ENCODE data around the gene CASZ1.

Gene CASZ1

GRCh38 chr1:10594595-10595223, 201.7 kb downstream of the CASZ1 start:
- no peak for TF ChIP-seq CTCF (IDR thresholded peaks at IDR 0.05)
- Histone ChIP-seq H3K27me3 (no peaks in the 10 kb centered on the region), H3K36me3 (peaks cover 4% of the 10 kb centered on the region), H3K4me3 (ENCODE audit: low read depth in 1 of 2, low read length in 1 of 2) (no peak overlapping the region), H3K4me1 (ENCODE audit: control insufficient read depth in 1 of 2, insufficient read depth in 1 of 2, low read depth in 1 of 2, low read length in 1 of 2) (no peaks in the 10 kb centered on the region), H3K9me3 (no peaks in the 10 kb centered on the region), H3K27ac (no peak overlapping the region)

- no peak for TF ChIP-seq CTCF (IDR thresholded peaks at IDR 0.05)
- Histone ChIP-seq H3K27ac (no peak overlapping the region), H3K36me3 (no peaks in the 10 kb centered on the region), H3K27me3 (no peaks in the 10 kb centered on the region), H3K4me1 (ENCODE audit: control insufficient read depth in 1 of 2, insufficient read depth in 1 of 2, low read depth in 1 of 2, low read length in 1 of 2) (no peaks in the 10 kb centered on the region), H3K4me3 (ENCODE audit: low read depth in 1 of 2, low read length in 1 of 2) (no peak overlapping the region), H3K9me3 (no peaks in the 10 kb centered on the region)
Measured at GRCh38 chr1:10593750-10594149, 202.7 kb downstream of the CASZ1 start.

GRCh38 chr1:10592373-10592772, 204.1 kb downstream of the CASZ1 start:
- Histone ChIP-seq H3K9me3 (no peaks in the 10 kb centered on the region), H3K4me3 (ENCODE audit: low read depth in 1 of 2, low read length in 1 of 2) (no peak overlapping the region), H3K27ac (no peak overlapping the region), H3K36me3 (no peaks in the 10 kb centered on the region), H3K4me1 (ENCODE audit: control insufficient read depth in 1 of 2, insufficient read depth in 1 of 2, low read depth in 1 of 2, low read length in 1 of 2) (no peaks in the 10 kb centered on the region), H3K27me3 (no peaks in the 10 kb centered on the region)
- TF ChIP-seq CTCF (IDR thresholded peaks at IDR 0.05) = no peak

- H3K27me3 ChIP-seq = no peaks in the 10 kb centered on the region
- no peak overlapping the region for H3K27ac ChIP-seq
- H3K36me3 ChIP-seq = no peaks in the 10 kb centered on the region
- no peak overlapping the region for H3K4me3 ChIP-seq (ENCODE audit: low read depth in 1 of 2, low read length in 1 of 2)
- no peak for TF ChIP-seq CTCF (IDR thresholded peaks at IDR 0.05)
- H3K4me1 ChIP-seq (ENCODE audit: control insufficient read depth in 1 of 2, insufficient read depth in 1 of 2, low read depth in 1 of 2, low read length in 1 of 2) = no peaks in the 10 kb centered on the region
- H3K9me3 ChIP-seq = no peaks in the 10 kb centered on the region
Measured at GRCh38 chr1:10591010-10591409, 205.4 kb downstream of the CASZ1 start.

GRCh38 chr1:10589074-10589473, 207.4 kb downstream of the CASZ1 start:
- H3K27ac ChIP-seq = no peak overlapping the region
- no peaks in the 10 kb centered on the region for H3K9me3 ChIP-seq
- H3K4me1 ChIP-seq (ENCODE audit: control insufficient read depth in 1 of 2, insufficient read depth in 1 of 2, low read depth in 1 of 2, low read length in 1 of 2) = no peaks in the 10 kb centered on the region
- no peak for TF ChIP-seq CTCF (IDR thresholded peaks at IDR 0.05)
- H3K27me3 ChIP-seq = no peaks in the 10 kb centered on the region
- no peaks in the 10 kb centered on the region for H3K36me3 ChIP-seq
- H3K4me3 ChIP-seq (ENCODE audit: low read depth in 1 of 2, low read length in 1 of 2) = no peak overlapping the region

- TF ChIP-seq CTCF (IDR thresholded peaks at IDR 0.05) = no peak
- H3K27me3 ChIP-seq = no peaks in the 10 kb centered on the region
- H3K36me3 ChIP-seq = no peaks in the 10 kb centered on the region
- no peaks in the 10 kb centered on the region for H3K4me1 ChIP-seq (ENCODE audit: control insufficient read depth in 1 of 2, insufficient read depth in 1 of 2, low read depth in 1 of 2, low read length in 1 of 2)
- H3K4me3 ChIP-seq (ENCODE audit: low read depth in 1 of 2, low read length in 1 of 2) = no peak overlapping the region
- H3K27ac ChIP-seq = no peak overlapping the region
- no peaks in the 10 kb centered on the region for H3K9me3 ChIP-seq
Measured at GRCh38 chr1:10588640-10589039, 207.8 kb downstream of the CASZ1 start.
